Measurements from ENCODE around the gene ZSWIM4.

Gene ZSWIM4

DNA sequence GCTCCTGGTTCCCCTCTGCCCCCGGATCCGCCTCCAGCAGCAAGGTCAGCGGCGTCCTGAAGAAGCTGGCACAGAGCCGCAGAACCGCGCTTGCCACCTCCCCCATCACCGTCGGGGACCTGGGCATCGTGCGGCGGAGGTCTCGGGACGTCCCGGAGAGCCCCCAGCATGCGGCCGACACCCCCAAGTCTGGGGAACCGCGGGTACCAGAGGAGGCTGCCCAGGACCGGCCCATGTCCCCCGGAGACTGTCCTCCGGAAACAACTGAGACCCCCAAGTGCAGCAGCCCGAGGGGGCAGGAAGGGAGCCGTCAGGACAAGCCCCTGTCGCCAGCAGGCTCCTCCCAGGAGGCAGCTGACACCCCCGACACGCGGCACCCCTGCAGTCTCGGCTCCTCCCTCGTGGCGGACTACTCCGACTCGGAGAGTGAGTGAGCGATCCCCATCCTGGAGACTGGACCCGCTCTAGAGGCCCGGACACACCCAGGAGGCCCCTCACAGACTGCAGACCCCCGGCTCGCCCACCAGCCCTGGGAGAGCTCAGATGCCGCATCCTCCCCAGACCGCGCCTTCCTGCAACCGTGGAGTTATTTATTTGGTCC lies 32.5 kb upstream of the ZSWIM4 start:
- Histone ChIP-seq H3K4me1 (ENCODE audit: insufficient read depth, poor library complexity, severe bottlenecking) (no peaks in the 10 kb centered on the region), H3K36me3 (ENCODE audit: low read depth) (peaks cover 47% of the 10 kb centered on the region)

DNA sequence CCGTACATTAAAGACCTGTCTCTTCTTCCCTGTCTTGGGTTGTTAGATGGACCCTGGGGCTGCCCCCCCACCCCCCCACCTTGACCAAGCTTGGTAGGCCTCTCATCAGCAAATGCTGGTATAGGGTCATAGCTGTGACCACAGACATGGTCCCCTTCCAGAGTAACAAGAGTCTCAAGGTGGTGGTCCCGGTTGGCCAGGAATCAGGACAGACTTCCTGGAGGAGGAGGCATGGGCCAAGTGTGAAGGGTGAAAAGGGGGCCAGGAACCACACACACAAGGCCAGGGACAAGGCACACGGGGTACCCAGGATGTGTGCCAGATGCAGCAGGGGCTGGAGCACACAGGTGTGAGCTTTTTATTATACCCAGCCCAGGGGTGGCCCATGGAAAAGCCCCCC lies 32.0 kb upstream of the ZSWIM4 start:
- no peak for DNase-seq (ENCODE audit: low spot score)
- Histone ChIP-seq H3K4me3 (ENCODE audit: severe bottlenecking) (no peak overlapping the region), H3K4me1 (ENCODE audit: insufficient read depth, poor library complexity, severe bottlenecking) (no peaks in the 10 kb centered on the region), H3K27me3 (ENCODE audit: insufficient read depth, poor library complexity, severe bottlenecking) (no peaks in the 10 kb centered on the region), H3K36me3 (ENCODE audit: low read depth) (peaks cover 45% of the 10 kb centered on the region), H3K9me3 (ENCODE audit: severe bottlenecking) (no peaks in the 10 kb centered on the region), H3K27ac (ENCODE audit: poor library complexity, severe bottlenecking) (no peak overlapping the region)
- TF ChIP-seq, protein P1, sequence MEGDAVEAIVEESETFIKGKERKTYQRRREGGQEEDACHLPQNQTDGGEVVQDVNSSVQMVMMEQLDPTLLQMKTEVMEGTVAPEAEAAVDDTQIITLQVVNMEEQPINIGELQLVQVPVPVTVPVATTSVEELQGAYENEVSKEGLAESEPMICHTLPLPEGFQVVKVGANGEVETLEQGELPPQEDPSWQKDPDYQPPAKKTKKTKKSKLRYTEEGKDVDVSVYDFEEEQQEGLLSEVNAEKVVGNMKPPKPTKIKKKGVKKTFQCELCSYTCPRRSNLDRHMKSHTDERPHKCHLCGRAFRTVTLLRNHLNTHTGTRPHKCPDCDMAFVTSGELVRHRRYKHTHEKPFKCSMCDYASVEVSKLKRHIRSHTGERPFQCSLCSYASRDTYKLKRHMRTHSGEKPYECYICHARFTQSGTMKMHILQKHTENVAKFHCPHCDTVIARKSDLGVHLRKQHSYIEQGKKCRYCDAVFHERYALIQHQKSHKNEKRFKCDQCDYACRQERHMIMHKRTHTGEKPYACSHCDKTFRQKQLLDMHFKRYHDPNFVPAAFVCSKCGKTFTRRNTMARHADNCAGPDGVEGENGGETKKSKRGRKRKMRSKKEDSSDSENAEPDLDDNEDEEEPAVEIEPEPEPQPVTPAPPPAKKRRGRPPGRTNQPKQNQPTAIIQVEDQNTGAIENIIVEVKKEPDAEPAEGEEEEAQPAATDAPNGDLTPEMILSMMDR (IDR thresholded peaks at IDR 0.05; ENCODE audit: poor library complexity, severe bottlenecking): no peak
- ATAC-seq (ENCODE audit: low read depth): no peak

More for the DNA sequence above, 32.5 kb upstream of the ZSWIM4 start:
- Histone ChIP-seq H3K27ac (ENCODE audit: poor library complexity, severe bottlenecking) (no peak overlapping the region), H3K9me3 (ENCODE audit: severe bottlenecking) (no peaks in the 10 kb centered on the region), H3K4me3 (ENCODE audit: severe bottlenecking) (no peak overlapping the region), H3K27me3 (ENCODE audit: insufficient read depth, poor library complexity, severe bottlenecking) (no peaks in the 10 kb centered on the region)
- no peak for ATAC-seq (ENCODE audit: low read depth)
- TF ChIP-seq, protein P1 (IDR thresholded peaks at IDR 0.05; ENCODE audit: poor library complexity, severe bottlenecking): no peak
- DNase-seq (ENCODE audit: low spot score): no peak

DNA sequence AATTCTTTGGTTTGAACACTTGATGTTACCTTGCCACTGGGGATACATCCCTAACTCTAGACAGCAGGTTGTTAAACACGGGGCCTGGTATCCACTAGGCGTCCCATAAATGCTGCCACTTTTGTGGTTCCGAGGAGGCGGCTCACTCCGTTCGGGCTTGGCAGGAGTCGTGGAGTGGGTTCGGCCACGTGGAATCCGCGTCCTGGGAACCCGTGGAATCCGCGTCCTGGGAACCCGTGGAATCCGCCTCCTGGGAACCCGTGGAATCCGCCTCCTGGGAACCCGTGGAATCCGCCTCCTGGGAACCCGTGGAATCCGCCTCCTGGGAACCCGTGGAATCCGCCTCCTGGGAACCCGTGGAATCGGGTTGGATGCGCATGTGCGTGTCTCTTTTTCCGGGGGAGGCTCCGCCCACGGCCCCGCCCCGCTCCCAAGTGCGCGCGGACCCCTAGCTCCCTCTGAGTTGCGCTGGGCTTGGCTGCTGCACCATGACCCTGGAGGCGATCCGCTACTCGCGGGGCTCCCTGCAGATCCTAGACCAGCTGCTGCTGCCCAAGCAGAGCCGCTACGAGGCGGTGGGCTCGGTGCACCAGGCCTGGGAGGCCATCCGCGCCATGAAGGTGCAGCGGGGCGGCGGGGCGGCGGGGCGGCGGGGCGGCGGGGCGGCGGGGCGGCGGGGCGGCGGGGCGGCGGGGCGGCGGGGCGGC lies 31.0 kb upstream of the ZSWIM4 start, which contains the start of gene MRI1:
MRI1 (plus strand) TSS at position 422 of the 707 bp plus-strand sequence; CDS start at position 489, 67 bp downstream.
- Histone ChIP-seq H3K4me1 (ENCODE audit: insufficient read depth, poor library complexity, severe bottlenecking) (no peaks in the 10 kb centered on the region), H3K27ac (ENCODE audit: poor library complexity, severe bottlenecking) (peak within 1 kb of the TSS; percentile 49), H3K27me3 (ENCODE audit: insufficient read depth, poor library complexity, severe bottlenecking) (no peaks in the 10 kb centered on the region), H3K4me3 (ENCODE audit: severe bottlenecking) (peak within 1 kb of the TSS; percentile 71), H3K36me3 (ENCODE audit: low read depth) (peaks cover 45% of the 10 kb centered on the region), H3K9me3 (ENCODE audit: severe bottlenecking) (no peaks in the 10 kb centered on the region)
- ATAC-seq (ENCODE audit: low read depth) (peak; percentile 79), DNase-seq (ENCODE audit: low spot score) (no peak)
- TF ChIP-seq, protein P1 (IDR thresholded peaks at IDR 0.05; ENCODE audit: poor library complexity, severe bottlenecking): no peak

DNA sequence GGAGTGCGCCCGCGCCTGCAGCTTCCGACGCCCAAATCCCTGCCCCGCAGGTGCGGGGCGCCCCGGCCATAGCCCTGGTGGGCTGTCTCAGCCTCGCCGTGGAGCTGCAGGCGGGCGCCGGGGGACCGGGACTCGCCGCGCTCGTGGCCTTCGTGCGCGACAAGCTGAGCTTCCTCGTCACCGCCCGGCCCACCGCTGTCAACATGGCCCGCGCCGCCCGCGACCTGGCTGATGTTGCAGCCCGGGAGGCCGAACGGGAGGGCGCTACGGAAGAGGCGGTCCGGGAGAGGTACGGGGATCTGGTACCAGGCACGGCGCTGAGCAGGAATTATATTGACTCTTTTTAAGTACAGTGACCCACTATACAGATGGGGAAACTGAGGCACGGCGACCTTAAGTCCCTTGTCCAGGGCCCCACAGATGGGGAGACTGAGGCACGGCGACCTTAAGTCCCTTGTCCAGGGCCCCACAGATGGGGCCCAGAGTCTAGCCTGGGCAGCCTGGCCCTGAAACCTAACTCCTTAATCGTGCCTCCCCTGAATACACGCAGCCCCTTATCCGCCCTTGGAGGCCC lies 30.3 kb upstream of the ZSWIM4 start:
- no peaks in the 10 kb centered on the region for H3K9me3 ChIP-seq (ENCODE audit: severe bottlenecking)
- H3K27me3 ChIP-seq (ENCODE audit: insufficient read depth, poor library complexity, severe bottlenecking): no peaks in the 10 kb centered on the region
- ATAC-seq (ENCODE audit: low read depth): peak; percentile 32; the same call in 2 of the 3 replicates
- H3K4me3 ChIP-seq (ENCODE audit: severe bottlenecking): peak overlapping the region; percentile 71
- TF ChIP-seq, protein P1 (IDR thresholded peaks at IDR 0.05; ENCODE audit: poor library complexity, severe bottlenecking): no peak
- H3K27ac ChIP-seq (ENCODE audit: poor library complexity, severe bottlenecking): peak overlapping the region; percentile 49
- H3K36me3 ChIP-seq (ENCODE audit: low read depth): peaks cover 46% of the 10 kb centered on the region
- H3K4me1 ChIP-seq (ENCODE audit: insufficient read depth, poor library complexity, severe bottlenecking): no peaks in the 10 kb centered on the region
- no peak for DNase-seq (ENCODE audit: low spot score)

All from RWPE2 (cell line).